Ishikawa (cell line): ENCODE measurements around the gene RBCK1.

Source experiments
- CEBPB ChIP-seq: IDR thresholded peaks from 2 replicates; pipeline ENCODE4 v1.6.1; 2012
- EP300 ChIP-seq: IDR thresholded peaks from 2 replicates; pipeline ENCODE4 v1.6.1; 2012; ENCODE audit warnings: borderline replicate concordance
- FOXM1 ChIP-seq: IDR thresholded peaks from 2 replicates; pipeline ENCODE4 v1.6.1; 2012; ENCODE audit warnings: low read depth, borderline replicate concordance
- NFIC ChIP-seq: IDR thresholded peaks from 2 replicates; pipeline ENCODE4 v1.6.1; 2012
- YY1 ChIP-seq: IDR thresholded peaks from 2 replicates; pipeline ENCODE4 v1.6.1; 2012; ENCODE audit warnings: low read depth

- no peak for TF ChIP-seq CEBPB
- TF ChIP-seq FOXM1: no peak
- no peak for TF ChIP-seq EP300
- no peak for TF ChIP-seq YY1
- no peak for TF ChIP-seq NFIC
Measured at GRCh38 chr20:469746-470490, 61.8 kb downstream of the RBCK1 start.
